DMS153 treated with DMSO at 0.1 percent for 48 hours (cell line): ENCODE data around the gene AZU1.
"Not testable (repeated sequence)": the region's sequence is repeated elsewhere in the genome, so short reads cannot be mapped to it uniquely, and the experiment has no call there.

Experiments
- DNase-seq: peaks from one replicate; lab custom pipeline; 2025; ENCODE audit not compliant: unreplicated experiment; lab: John Stamatoyannopoulos, UW

The AZU1 gene

GRCh38 chr19:869245-870177 is 41.9 kb downstream of the AZU1 start:
- no peak for DNase-seq

- no peak for DNase-seq
Observed at GRCh38 chr19:870314-870713, 42.7 kb downstream of the AZU1 start.

GRCh38 chr19:870963-871401 is 43.3 kb downstream of the AZU1 start:
- DNase-seq: no peak

- DNase-seq: no peak
Observed at GRCh38 chr19:871446-872265, 44.0 kb downstream of the AZU1 start.

- DNase-seq: peak; percentile 32
Observed at GRCh38 chr19:872266-872951, 44.8 kb downstream of the AZU1 start.

- no peak for DNase-seq
Observed at GRCh38 chr19:873084-873483, 45.4 kb downstream of the AZU1 start.

- DNase-seq: no peak
Observed at GRCh38 chr19:873561-874041, 46.0 kb downstream of the AZU1 start.

GRCh38 chr19:875265-875879 is 47.7 kb downstream of the AZU1 start:
- DNase-seq: no peak

GRCh38 chr19:876089-876488 is 48.5 kb downstream of the AZU1 start:
- no peak for DNase-seq

- no peak for DNase-seq
Observed at GRCh38 chr19:876780-877314, 49.2 kb downstream of the AZU1 start.

GRCh38 chr19:877992-878660 is 50.5 kb downstream of the AZU1 start:
- DNase-seq: not testable (repeated sequence)

- DNase-seq: not testable (repeated sequence)
Observed at GRCh38 chr19:878751-879561, 51.3 kb downstream of the AZU1 start.

GRCh38 chr19:879711-880438 is 52.2 kb downstream of the AZU1 start:
- no peak for DNase-seq
